Activated T-cell treated with anti-CD3 and anti-CD28 coated beads, Interleukin-2, amount 50 U/mL, for 4 hours (primary cell): ENCODE results near the gene RHBG. TPM values are rescaled to one million over a fixed set of nuclear protein-coding genes. Genes with fewer than 3 reads are reported as not detected.

Experiments used
- ATAC-seq, 2 donors: fragments of 200-7000 bp; cut with Tn5 transposase; one replicate each; pipeline ENCODE4 v1.10.0; 2021
- DNase-seq: peaks from one replicate; pipeline ENCODE4 v3.0.0-alpha.2; 2020
- H3K27me3 Mint-ChIP-seq: one replicate; pipeline ENCODE4 v1.8.0; 2021; ENCODE audit warnings: low read depth, mixed read lengths
- H3K36me3 Mint-ChIP-seq: one replicate; pipeline ENCODE4 v1.8.0; 2022; ENCODE audit warnings: mixed read lengths; ENCODE audit not compliant: insufficient read depth
- H3K4me1 Mint-ChIP-seq: one replicate; pipeline ENCODE4 v1.8.0; 2021; ENCODE audit warnings: low read depth, mixed read lengths
- H3K4me3 Mint-ChIP-seq: one replicate; pipeline ENCODE4 v1.8.0; 2021; ENCODE audit warnings: mild to moderate bottlenecking, moderate library complexity, mixed read lengths
- H3K9me3 Mint-ChIP-seq: one replicate; pipeline ENCODE4 v1.8.0; 2021; ENCODE audit warnings: mixed read lengths
- total RNA-seq, 3 donors: library from RNA; stranded (reverse); gene quantifications; one replicate each; pipeline ENCODE4 v1.2.1, GENCODE V29; 2021

Gene RHBG
- total RNA-seq, 3 donors from 2014 or later, result not detected

DNA sequence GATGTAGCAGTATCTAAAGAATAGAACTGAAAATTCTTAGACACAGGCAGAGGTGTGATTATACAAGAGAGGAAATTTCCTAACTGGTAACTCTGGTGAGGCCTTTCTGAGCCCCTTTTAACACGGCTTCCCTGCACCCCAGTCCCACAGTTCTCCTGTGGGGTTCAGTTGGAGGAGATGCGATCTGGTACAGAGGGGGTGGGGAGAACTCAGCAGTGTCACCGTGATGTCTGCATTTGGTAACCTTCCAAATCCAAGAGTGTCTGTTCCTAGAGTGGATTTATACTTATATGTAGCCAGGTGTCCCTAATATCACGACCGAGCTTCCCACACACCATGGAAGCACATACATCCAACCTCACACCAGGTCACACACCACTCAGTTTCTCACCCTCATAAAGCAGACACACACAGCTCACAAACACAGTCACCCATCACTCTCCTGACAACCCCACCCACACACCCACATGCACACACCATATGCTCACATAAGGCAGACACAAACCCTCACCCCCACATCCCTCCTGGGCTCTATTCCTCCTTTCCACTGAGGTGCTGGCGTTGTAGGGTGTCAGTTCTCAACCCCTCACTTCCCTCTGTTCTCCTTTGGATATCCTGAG lies 48.5 kb downstream of the RHBG start:
- Mint-ChIP-seq H3K9me3 (no peaks in the 10 kb centered on the region), H3K4me1 (peaks cover 22% of the 10 kb centered on the region), H3K36me3 (no peaks in the 10 kb centered on the region), H3K4me3 (no peak overlapping the region), H3K27me3 (peaks cover 69% of the 10 kb centered on the region)
- DNase-seq, result no peak
- no peak for ATAC-seq

DNA sequence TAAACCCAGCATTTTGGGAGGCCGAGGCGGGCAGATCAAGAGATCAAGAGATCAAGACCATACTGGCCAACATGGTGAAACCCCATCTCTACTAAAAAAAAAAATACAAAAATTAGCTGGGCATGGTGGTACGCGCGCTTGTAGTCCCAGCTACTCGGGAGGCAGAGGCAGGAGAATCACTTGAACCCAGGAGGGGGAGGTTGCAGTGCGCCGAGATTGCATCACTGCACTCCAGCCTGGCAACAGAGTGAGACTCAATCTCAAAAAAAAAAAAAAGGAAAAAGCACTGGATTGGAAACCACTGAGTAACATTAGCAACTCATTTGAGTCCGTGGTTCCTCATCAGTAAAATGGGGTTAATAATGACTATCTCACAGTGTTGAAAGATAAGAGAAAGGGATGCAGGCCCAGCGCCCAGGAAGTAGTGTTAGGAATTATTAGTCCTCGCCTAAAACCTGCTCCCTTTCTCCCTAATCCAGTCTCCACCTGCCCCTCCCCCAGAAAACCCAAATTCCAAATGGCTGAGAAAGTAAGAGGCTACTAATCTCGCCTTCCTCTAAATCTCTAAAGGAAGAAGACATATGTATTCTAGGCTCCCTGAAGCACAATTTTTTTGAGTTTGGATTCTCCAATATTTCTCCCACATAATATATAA lies 49.5 kb downstream of the RHBG start:
- no peaks in the 10 kb centered on the region for H3K36me3 Mint-ChIP-seq
- no peak for DNase-seq
- H3K27me3 Mint-ChIP-seq, result peaks cover 74% of the 10 kb centered on the region
- no peak overlapping the region for H3K4me3 Mint-ChIP-seq
- no peak for ATAC-seq
- H3K9me3 Mint-ChIP-seq, result no peaks in the 10 kb centered on the region
- peaks cover 22% of the 10 kb centered on the region for H3K4me1 Mint-ChIP-seq

DNA sequence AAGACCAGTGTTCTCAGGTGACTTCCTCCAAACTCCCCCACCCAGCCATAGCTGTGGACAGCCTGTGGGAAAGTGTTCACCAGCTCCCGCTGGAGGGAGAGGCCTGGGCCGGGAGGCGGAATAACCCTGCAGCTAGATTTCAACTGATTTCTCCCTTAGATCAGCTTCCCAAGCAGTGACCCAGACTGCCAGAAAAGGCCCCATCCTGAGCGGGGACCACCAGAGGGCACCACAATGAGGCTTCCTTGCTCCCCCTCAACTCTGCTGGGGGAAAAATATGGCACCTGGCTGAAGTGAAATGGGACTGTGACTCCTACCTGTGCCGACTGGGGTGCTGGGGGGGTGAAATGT lies 50.8 kb downstream of the RHBG start:
- peak overlapping the region; percentile 91 for H3K4me3 Mint-ChIP-seq
- H3K9me3 Mint-ChIP-seq, result no peaks in the 10 kb centered on the region
- ATAC-seq, result peak; percentile 9 to 15
- no peaks in the 10 kb centered on the region for H3K36me3 Mint-ChIP-seq
- DNase-seq, result peak; percentile 37
- H3K27me3 Mint-ChIP-seq, result peaks cover 77% of the 10 kb centered on the region
- H3K4me1 Mint-ChIP-seq, result peaks cover 22% of the 10 kb centered on the region

DNA sequence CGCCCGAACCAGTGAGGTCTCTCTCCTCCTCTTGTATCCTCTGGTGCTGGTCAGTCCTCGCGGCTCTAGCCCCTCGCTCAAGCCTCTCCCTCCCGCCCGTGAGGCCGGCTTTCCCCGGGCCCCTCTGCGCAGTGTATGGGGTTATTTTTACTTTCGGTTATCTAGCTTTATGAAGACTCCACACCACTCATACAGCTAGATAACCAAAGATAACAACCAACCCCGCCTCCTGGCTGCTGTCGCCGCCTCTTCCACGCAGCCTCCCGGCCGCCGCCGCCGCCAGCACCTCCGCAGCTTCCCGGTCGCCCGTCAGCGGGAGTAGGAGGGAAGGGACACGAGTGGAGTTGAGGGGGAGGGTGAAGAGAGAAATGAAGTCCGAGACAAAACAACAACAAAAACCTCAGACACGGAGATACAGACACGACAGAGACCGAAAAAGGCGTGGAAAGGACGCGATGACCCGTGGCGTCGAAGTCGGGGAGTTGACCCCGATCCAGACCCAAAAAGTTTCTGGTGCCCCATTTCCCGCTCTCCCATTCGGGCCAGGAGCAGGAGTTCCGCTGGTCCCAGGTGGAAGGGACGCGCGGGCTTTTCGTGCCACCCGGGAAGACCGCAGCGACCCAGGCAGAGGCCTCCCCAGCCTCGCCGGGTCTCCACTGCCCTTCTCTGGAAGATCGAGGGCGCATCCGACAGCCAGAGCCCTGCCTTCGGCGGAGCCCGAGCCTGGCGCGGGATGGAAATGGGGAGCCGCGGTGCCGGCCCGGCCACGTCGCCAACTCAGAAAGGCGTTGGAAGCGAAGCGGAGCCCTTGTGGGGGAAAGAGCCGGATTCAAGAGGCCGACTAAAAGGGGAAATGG lies 51.4 kb downstream of the RHBG start:
- no peaks in the 10 kb centered on the region for H3K36me3 Mint-ChIP-seq
- H3K4me3 Mint-ChIP-seq, result peak overlapping the region; percentile 91
- DNase-seq (peak; percentile 36), ATAC-seq (peak; percentile 76 to 86)
- H3K27me3 Mint-ChIP-seq, result peaks cover 74% of the 10 kb centered on the region
- H3K4me1 Mint-ChIP-seq, result peaks cover 22% of the 10 kb centered on the region
- no peaks in the 10 kb centered on the region for H3K9me3 Mint-ChIP-seq

DNA sequence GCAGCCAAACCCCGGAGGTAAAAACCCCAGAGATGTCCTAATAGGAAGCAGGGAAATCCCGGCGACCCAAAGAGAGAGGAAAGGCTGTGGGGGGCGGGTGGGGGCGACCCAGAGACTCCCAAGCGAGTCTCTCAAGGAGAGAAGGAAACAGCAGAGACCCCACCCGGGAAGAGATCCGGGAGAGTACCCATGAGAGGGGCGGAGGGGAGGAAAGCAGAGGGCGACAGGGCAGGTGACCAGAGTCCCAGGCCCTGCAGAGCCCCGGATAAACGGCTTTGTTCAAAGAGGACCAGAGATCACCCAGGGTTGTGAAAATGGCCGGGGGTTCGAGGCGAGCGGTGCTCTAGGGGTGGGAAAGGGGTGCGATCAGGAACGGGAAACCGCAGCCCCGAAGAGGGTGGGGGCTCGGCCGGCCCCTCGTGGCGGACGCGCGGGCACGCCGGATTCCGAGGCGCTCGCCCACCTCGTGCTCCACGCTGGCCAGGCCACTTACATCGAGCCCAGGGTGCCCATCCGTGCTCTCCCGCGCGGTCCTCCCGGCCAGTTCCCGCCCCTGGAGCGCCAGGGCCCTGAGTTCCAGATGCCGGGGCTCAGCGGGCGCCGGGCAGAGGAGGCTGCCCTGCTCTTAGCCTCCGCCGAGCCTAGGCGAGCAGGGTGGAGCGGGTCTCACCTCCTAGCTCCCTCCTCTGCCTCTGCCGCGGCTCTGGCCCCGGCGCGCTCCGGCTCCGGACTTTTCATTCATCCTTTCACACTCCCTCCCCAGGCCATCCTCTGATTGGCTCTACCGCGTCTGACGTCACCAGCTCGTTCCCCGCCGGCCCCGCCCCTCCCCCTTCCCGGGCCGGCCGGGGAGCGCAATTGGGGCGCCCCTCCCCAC lies 52.3 kb downstream of the RHBG start:
- peak; percentile 78 to 86 for ATAC-seq
- Mint-ChIP-seq H3K27me3 (peaks cover 74% of the 10 kb centered on the region), H3K36me3 (no peaks in the 10 kb centered on the region), H3K9me3 (no peaks in the 10 kb centered on the region), H3K4me3 (peak overlapping the region; percentile 91), H3K4me1 (peaks cover 22% of the 10 kb centered on the region)
- DNase-seq, result peak; percentile 55

DNA sequence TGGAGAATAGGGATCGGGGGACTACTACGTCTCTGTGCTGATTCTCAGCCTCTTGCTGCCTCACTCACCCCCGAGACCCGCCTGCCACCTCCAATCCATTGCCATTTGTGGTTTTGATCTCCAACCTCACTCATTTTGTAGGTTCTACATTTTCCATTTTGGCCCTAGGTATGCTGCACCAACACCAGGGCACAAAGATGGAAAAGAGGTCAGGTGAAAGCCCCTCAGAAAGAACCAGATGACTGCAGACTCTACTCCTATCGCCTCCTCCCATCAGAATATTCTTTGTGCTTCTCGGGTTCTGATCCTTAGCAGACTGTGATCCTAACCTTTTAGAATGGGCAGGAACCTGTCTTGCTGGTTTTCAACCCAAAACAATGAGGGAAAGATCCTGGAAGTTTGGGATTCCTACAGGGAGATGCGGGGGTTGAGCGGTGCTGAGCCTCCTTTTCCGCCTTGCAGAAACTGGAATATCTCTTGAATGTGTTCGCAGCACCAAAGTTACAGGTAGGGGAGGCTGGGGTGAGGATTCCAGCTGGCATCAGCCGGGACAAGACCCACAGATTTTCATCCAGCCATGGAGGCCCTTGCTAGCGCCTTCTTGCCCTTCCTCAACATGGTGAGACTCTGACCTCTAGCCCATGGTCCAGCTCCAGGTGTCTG lies 53.1 kb downstream of the RHBG start:
- Mint-ChIP-seq H3K27me3 (peaks cover 78% of the 10 kb centered on the region), H3K4me1 (peaks cover 22% of the 10 kb centered on the region), H3K36me3 (no peaks in the 10 kb centered on the region), H3K4me3 (peak overlapping the region; percentile 69), H3K9me3 (no peaks in the 10 kb centered on the region)
- DNase-seq (no peak), ATAC-seq (no peak)

GRCh38 chr1:156422602-156423091 lies 53.6 kb downstream of the RHBG start:
- Mint-ChIP-seq H3K27me3 (peaks cover 82% of the 10 kb centered on the region), H3K4me3 (no peak overlapping the region), H3K36me3 (no peaks in the 10 kb centered on the region), H3K4me1 (peaks cover 22% of the 10 kb centered on the region), H3K9me3 (no peaks in the 10 kb centered on the region)
- DNase-seq, result no peak
- ATAC-seq, result no peak

DNA sequence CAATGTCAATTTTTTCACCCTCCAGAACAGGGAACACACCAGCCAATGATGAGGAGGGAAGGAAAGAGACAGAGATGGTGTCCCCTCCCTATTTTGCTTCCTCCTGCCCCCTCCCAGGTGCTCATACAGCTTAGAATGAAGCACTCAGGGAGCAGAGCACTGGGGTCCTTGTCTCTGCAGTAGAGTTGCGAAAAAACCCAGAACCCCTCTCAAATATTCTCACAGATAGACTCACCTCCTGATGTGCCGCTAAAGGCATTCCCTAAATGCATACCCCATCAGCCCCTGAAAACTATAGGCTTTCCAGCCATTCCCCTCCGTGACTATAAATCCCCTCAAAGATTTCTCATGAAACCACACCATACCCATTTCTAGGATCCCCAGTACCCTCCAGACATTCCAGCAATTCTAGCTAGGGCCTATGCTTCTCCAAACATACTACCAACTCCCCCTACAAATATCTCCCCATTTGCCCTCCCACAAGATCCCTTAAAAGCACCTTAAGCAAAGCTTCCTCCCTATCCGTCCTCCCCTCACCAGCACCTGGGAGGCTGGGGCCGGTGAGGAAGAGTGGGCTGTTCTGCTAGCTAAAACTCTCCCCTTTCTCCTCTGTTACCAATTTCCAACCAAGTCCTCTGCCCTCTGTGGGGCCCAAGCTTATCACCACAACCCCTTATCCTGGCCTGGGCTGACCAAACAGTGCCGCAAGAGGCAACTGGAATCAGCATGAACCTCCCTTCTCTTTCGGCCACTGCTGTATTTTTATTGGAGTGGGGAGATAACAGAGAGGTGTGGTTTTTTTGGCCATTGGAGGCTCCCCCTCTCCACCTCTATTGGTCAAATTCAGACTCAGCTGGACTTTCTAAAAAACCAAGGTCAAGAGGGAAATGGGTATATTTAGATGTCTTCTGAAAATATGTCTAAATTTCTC lies 54.7 kb downstream of the RHBG start:
- H3K4me1 Mint-ChIP-seq, result peaks cover 22% of the 10 kb centered on the region

DNA sequence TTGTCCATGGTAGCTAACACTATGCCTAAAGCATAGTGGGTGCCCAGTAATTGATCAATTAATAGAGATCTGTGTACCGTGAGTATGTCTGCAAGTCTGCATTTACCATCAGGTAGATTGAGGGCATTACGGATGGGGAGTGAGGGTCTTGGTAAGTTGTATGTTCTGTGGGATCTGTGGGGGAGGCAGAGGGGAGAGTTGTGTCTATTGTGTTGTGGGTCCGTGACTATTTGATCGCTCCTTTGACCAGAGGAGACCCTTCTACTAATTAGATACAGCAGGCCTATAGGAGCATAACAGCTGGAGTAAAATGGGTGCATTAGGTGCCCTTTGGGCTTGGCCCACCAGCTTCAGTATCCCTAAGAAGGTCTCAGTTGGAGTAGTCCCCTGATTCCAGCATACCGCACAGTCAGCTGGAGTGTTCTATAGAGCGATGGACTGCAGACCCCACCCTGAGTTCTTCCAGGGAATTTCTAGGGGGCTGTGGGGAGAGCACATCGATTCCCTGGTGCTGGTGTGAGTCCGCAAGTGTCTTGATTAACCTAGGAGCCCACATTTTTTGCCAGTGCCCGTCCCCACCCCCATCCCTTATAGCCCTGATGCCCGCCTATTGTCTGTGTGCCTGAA lies 55.9 kb downstream of the RHBG start:
- ATAC-seq (no peak), DNase-seq (no peak)
- no peaks in the 10 kb centered on the region for H3K36me3 Mint-ChIP-seq
- H3K27me3 Mint-ChIP-seq, result peaks cover 85% of the 10 kb centered on the region
- H3K9me3 Mint-ChIP-seq, result no peaks in the 10 kb centered on the region
- peaks cover 19% of the 10 kb centered on the region for H3K4me1 Mint-ChIP-seq
- no peak overlapping the region for H3K4me3 Mint-ChIP-seq

More for the DNA sequence above, 54.7 kb downstream of the RHBG start:
- Mint-ChIP-seq H3K4me3 (no peak overlapping the region), H3K36me3 (no peaks in the 10 kb centered on the region), H3K9me3 (no peaks in the 10 kb centered on the region), H3K27me3 (peaks cover 85% of the 10 kb centered on the region)
- ATAC-seq (no peak), DNase-seq (no peak)

DNA sequence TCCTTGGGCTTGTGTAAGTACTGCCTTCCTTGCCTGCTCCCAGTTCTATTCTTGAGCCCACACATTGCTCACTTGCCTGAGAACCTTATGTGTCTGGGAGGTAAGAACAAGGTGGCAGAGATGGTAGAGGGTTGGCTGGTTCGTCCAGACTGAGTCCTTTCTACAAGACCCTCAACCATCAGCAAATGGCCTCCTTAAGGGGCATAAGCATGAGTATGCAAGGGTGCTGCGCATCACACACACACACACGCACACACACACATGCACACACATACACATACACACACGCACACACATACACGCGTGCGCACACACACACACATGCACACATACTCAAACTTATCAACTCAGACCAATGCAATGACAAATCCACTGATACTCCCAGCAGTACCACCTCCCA lies 56.9 kb downstream of the RHBG start:
- peaks cover 83% of the 10 kb centered on the region for H3K27me3 Mint-ChIP-seq
- peaks cover 10% of the 10 kb centered on the region for H3K4me1 Mint-ChIP-seq
- no peaks in the 10 kb centered on the region for H3K36me3 Mint-ChIP-seq
- no peak for DNase-seq
- ATAC-seq, result no peak
- no peak overlapping the region for H3K4me3 Mint-ChIP-seq
- no peaks in the 10 kb centered on the region for H3K9me3 Mint-ChIP-seq

- peaks cover 3% of the 10 kb centered on the region for H3K4me1 Mint-ChIP-seq
- ATAC-seq (no peak), DNase-seq (no peak)
- no peak overlapping the region for H3K4me3 Mint-ChIP-seq
- H3K36me3 Mint-ChIP-seq, result no peaks in the 10 kb centered on the region
- H3K9me3 Mint-ChIP-seq, result no peaks in the 10 kb centered on the region
- peaks cover 89% of the 10 kb centered on the region for H3K27me3 Mint-ChIP-seq
Measured at GRCh38 chr1:156427957-156428356, 58.9 kb downstream of the RHBG start.

DNA sequence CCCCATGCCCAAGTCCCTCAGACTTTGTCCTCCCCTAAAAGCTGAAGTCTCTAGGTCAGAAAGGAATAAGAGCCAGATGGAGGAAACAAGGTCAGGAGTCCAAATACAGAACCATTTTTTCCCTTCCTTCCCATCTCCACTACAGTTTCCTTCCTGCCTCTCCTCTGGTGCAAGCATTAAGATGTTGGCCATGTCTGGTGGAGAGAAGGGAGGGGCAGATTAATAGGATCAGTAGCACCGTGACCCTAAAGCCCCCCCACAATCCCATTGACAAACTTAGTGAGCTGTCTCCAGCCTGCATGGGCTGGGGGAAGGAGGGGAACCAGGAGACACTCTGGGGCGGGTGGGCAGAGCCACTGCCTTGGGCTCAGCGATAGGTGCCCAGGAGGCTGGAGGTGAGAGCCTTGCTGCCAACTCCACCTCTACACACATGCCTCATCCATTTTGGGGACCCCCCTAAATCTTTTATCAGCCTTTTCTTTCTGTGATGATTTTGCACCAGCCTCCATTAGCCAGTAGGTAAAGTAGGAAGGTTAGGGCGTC lies 59.8 kb downstream of the RHBG start:
- Mint-ChIP-seq H3K36me3 (no peaks in the 10 kb centered on the region), H3K4me1 (peaks cover 3% of the 10 kb centered on the region), H3K9me3 (no peaks in the 10 kb centered on the region), H3K4me3 (no peak overlapping the region), H3K27me3 (peaks cover 89% of the 10 kb centered on the region)
- no peak for DNase-seq
- no peak for ATAC-seq
